Endothelial cell of umbilical vein (primary cell): Measurements from ENCODE around the gene TOX4. TPM values are rescaled to one million over a fixed set of nuclear protein-coding genes. Genes with fewer than 3 reads are reported as not detected.

Source experiments
- BruUV-seq: library from RNA; stranded (reverse); fragments of 400-500 nt; replicated peaks from 2 replicates; lab custom pipeline; 2021; lab: Mats Ljungman, UMichigan
- CTCF ChIA-PET: fragments of 300-600, 350-600 bp; sonication (Branson Sonifier 250); formaldehyde crosslinking; loops from one replicate; lab custom pipeline; 2021; ENCODE audit warnings: antibody characterized with exemption, inconsistent platforms; lab: Charles Lee
- POLR2A ChIA-PET: fragments of 300-600, 350-600 bp; sonication (Branson Sonifier 250); formaldehyde crosslinking; loops from one replicate; lab custom pipeline; 2021; ENCODE audit warnings: antibody characterized with exemption, inconsistent platforms; lab: Charles Lee
- DNase-seq: peaks from one replicate; pipeline ENCODE4 v3.0.0-alpha.2; 2011; ENCODE audit warnings: low read depth, low spot score
- FAIRE-seq: peaks from 2 replicates; lab custom pipeline; 2011; peaks lifted over from hg19 to GRCh38; lab: Jason Lieb, UNC
- H2AFZ ChIP-seq: 2 replicates; pipeline ENCODE4 v1.6.0; 2012; ENCODE audit warnings: low read depth, low read length, control low read depth, inconsistent platforms
- H3K27ac ChIP-seq: 2 replicates; pipeline ENCODE4 v1.5.1; 2011; ENCODE audit warnings: low read depth, mild to moderate bottlenecking, control low read depth, low read length, moderate library complexity; ENCODE audit not compliant: insufficient read depth
- H3K27me3 ChIP-seq, 2 experiments: 2 replicates each; pipeline versions ENCODE4 v1.6.0 to v1.6.1; 2011; ENCODE audit warnings: low read length in 2 of 2, mixed read lengths in 1 of 2; ENCODE audit not compliant: control insufficient read depth in 2 of 2, insufficient read depth in 2 of 2
- H3K36me3 ChIP-seq, 2 experiments: 2 replicates in 1 of 2; 3 replicates in 1 of 2; pipeline ENCODE4 v1.5.1; 2011; ENCODE audit warnings: low read length in 2 of 2, mild to moderate bottlenecking in 1 of 2, moderate library complexity in 1 of 2; ENCODE audit not compliant: control insufficient read depth in 2 of 2, insufficient read depth in 2 of 2; ENCODE audit errors: extremely low read depth in 1 of 2
- H3K4me1 ChIP-seq: 3 replicates; pipeline ENCODE4 v1.5.1; 2011; ENCODE audit warnings: mild to moderate bottlenecking, low read length; ENCODE audit not compliant: control insufficient read depth, insufficient read depth; ENCODE audit errors: extremely low read depth
- H3K4me2 ChIP-seq: 2 replicates; pipeline ENCODE4 v1.6.1; 2011; ENCODE audit warnings: low read length, control low read depth, mixed read lengths; ENCODE audit not compliant: insufficient read depth
- H3K4me3 ChIP-seq, 3 experiments: fragments of 200-600 bp in 1 of 3; sonication (generic), shearing (Covaris generic) in 1 of 3; replicated peaks in 1 of 3; 2 replicates each; pipeline ENCODE4 v1.5.1; 2011 to 2016; ENCODE audit warnings: control low read depth in 3 of 3, low read length in 3 of 3, mild to moderate bottlenecking in 2 of 3, inconsistent platforms in 1 of 3, low read depth in 1 of 3, moderate library complexity in 1 of 3; ENCODE audit not compliant: insufficient read depth in 1 of 3
- H3K79me2 ChIP-seq: 2 replicates; pipeline ENCODE4 v1.6.0; 2012; ENCODE audit warnings: low read length, inconsistent platforms; ENCODE audit not compliant: control insufficient read depth, insufficient read depth
- H3K9ac ChIP-seq: replicated peaks from 2 replicates; pipeline ENCODE3; 2011; ENCODE audit warnings: low read length, control low read depth; ENCODE audit not compliant: insufficient read depth; ENCODE audit errors: extremely low read depth
- H3K9me1 ChIP-seq: replicated peaks from 3 replicates; pipeline ENCODE4 v1.6.0; 2011; ENCODE audit warnings: mild to moderate bottlenecking, low read length; ENCODE audit not compliant: control insufficient read depth, insufficient read depth; ENCODE audit errors: extremely low read depth
- H3K9me3 ChIP-seq: replicated peaks from 2 replicates; pipeline ENCODE4 v1.5.1; 2012; ENCODE audit warnings: low read length, inconsistent platforms; ENCODE audit not compliant: control insufficient read depth, insufficient read depth
- H4K20me1 ChIP-seq: replicated peaks from 2 replicates; pipeline ENCODE3; 2011; ENCODE audit warnings: mild to moderate bottlenecking, low read length; ENCODE audit not compliant: control insufficient read depth, insufficient read depth; ENCODE audit errors: extremely low read depth
- EZH2 ChIP-seq: IDR thresholded peaks from 2 replicates; pipeline ENCODE4 v1.6.1; 2012; ENCODE audit warnings: borderline replicate concordance, low read depth, mild to moderate bottlenecking, moderate library complexity, low read length, inconsistent platforms; ENCODE audit not compliant: severe bottlenecking
- FOS ChIP-seq: IDR thresholded peaks from 2 replicates; pipeline ENCODE4 v1.6.1; 2011; ENCODE audit warnings: mild to moderate bottlenecking, low read length, moderate library complexity, borderline replicate concordance; ENCODE audit not compliant: insufficient read depth
- JUN ChIP-seq: IDR thresholded peaks from 2 replicates; pipeline ENCODE4 v1.6.1; 2011; ENCODE audit warnings: borderline replicate concordance, low read depth; ENCODE audit not compliant: insufficient read length, insufficient read depth
- MAX ChIP-seq: IDR thresholded peaks from 2 replicates; pipeline ENCODE4 v1.6.1; 2011; ENCODE audit not compliant: insufficient read depth, insufficient read length
- MYC ChIP-seq: IDR thresholded peaks from one replicate; pipeline ENCODE4 v1.6.1; 2011; ENCODE audit warnings: mild to moderate bottlenecking, low read depth, low read length
- POLR2A ChIP-seq: IDR thresholded peaks from 2 replicates; pipeline ENCODE4 v1.6.1; 2012; ENCODE audit warnings: low read depth, mild to moderate bottlenecking, control low read depth, low read length
- dilution Hi-C: fragments of 300-500 bp; cut with MboI; formaldehyde crosslinking; loops from one replicate; pipeline ENCODE4 v1.15.0; 2019; ENCODE audit warnings: low sequenced_read_pairs; ENCODE audit not compliant: extremely low pct_ligation_motif_present
- intact Hi-C: fragments of 100-400 bp; cut with micrococcal nuclease; formaldehyde crosslinking; loops from one replicate; pipeline ENCODE4 v1.10.0; 2022
- polyA plus RNA-seq, 4 experiments: library from polyadenylated mRNA; depleted of rRNA in 3 of 4; stranded (reverse) in 3 of 4; unstranded in 1 of 4; fragments of >200 nt; gene quantifications; 2 replicates each; pipeline versions ENCODE4 v1.2.1 to v1.2.3, GENCODE V29; 2011 to 2012; ENCODE audit warnings: missing spikeins in 1 of 4
- total RNA-seq: library from RNA; stranded (reverse); gene quantifications from 2 replicates; pipeline ENCODE4 v1.2.3, GENCODE V29; 2021

Gene TOX4
- total and polyA plus RNA-seq, 2 donors (not counting 3 experiments of a cell fraction or from before 2014, with no cell fraction given) = 67.4 to 78.4 TPM

GRCh38 chr14:21436567-21437062 is 40.4 kb upstream of the TOX4 start:
- Histone ChIP-seq H3K9ac (peak overlapping the region; percentile 78), H3K4me1 (peaks cover 15% of the 10 kb centered on the region), H3K9me3 (no peaks in the 10 kb centered on the region), H3K36me3 (peaks cover 2% of the 10 kb centered on the region in 2 experiments), H3K79me2 (peaks cover 83% of the 10 kb centered on the region), H4K20me1 (no peaks in the 10 kb centered on the region), H3K27me3 (no peaks in the 10 kb centered on the region), H3K9me1 (peaks cover 6% of the 10 kb centered on the region), H3K4me3 (peak overlapping the region; percentile 52 to 97 (median 92)), H2AFZ (peak overlapping the region; percentile 91), H3K4me2 (peak overlapping the region; percentile 100), H3K27ac (peak overlapping the region; percentile 16)
- TF ChIP-seq POLR2A = no peak
- no peak for TF ChIP-seq JUN
- TF ChIP-seq MAX = no peak
- TF ChIP-seq EZH2 = no peak
- no peak for TF ChIP-seq FOS
- no peak for TF ChIP-seq MYC
- DNase-seq (no peak), FAIRE-seq (no peak)
- ChIA-PET CTCF (interaction anchor here (0.9 to 2.2 kb wide), 10 partner anchors 10 to 120 kb away, joined by 3 to 26 read pairs (median 4); partner anchors contain the start of genes CHD8, RAB2B and TOX4), POLR2A (interaction anchor here (0.6 to 1.4 kb wide), 7 partner anchors 12 to 202 kb away, joined by 3 to 23 read pairs (median 6); partner anchors contain the start of genes CHD8 and METTL3)
- no TSS peak for BruUV-seq
- dilution Hi-C loops (no loop called here), intact Hi-C loops (loop anchor here (1.0 kb wide), 3 partner anchors 20 to 53 kb away; partner anchors contain the start of genes CHD8 and TOX4)
